HepG2 (cell line): ENCODE results near the gene GCH1.

ENCODE experiments used
- CBFB ChIP-seq: sonication (generic); formaldehyde crosslinking; IDR thresholded peaks from 2 replicates; pipeline ENCODE4 v1.4.0; 2020; ENCODE audit warnings: missing genetic modification reagents
- ERF ChIP-seq: IDR thresholded peaks from 2 replicates; pipeline ENCODE4 v1.6.1; 2018; ENCODE audit warnings: missing biosample characterization, missing genetic modification reagents
- FOXM1 ChIP-seq: sonication (generic); formaldehyde crosslinking; IDR thresholded peaks from 2 replicates; pipeline ENCODE4 v1.5.0; 2020; ENCODE audit warnings: missing genetic modification reagents
- KDM2A ChIP-seq: sonication (generic); formaldehyde crosslinking; IDR thresholded peaks from 2 replicates; pipeline ENCODE4 v1.4.0; 2020; ENCODE audit warnings: low read depth, missing genetic modification reagents, borderline replicate concordance
- NR3C1 ChIP-seq: sonication (generic); formaldehyde crosslinking; IDR thresholded peaks from 2 replicates; pipeline ENCODE4 v1.4.0; 2020; ENCODE audit warnings: missing genetic modification reagents
- POLR2A ChIP-seq, 2 experiments: IDR thresholded peaks; 2 replicates each; pipeline ENCODE4 v1.6.1; 2011; ENCODE audit warnings: low read depth in 2 of 2, low read length in 2 of 2, mild to moderate bottlenecking in 1 of 2, moderate library complexity in 1 of 2; ENCODE audit not compliant: insufficient read depth in 1 of 2
- POLR2AphosphoS5 ChIP-seq: IDR thresholded peaks from 2 replicates; pipeline ENCODE4 v1.6.1; 2012; ENCODE audit warnings: low read depth, low read length

- TF ChIP-seq ERF (CRISPR knock-in tag) (no peak), KDM2A (CRISPR knock-in tag) (no peak), POLR2A (IDR thresholded peaks at IDR 0.05; ENCODE audit: insufficient read depth in 1 of 2, low read depth in 2 of 2, low read length in 2 of 2) (no peak), POLR2AphosphoS5 (no peak), NR3C1 (CRISPR knock-in tag) (no peak), FOXM1 (CRISPR knock-in tag) (no peak), CBFB (CRISPR knock-in tag) (no peak)
Measured at GRCh38 chr14:54806616-54807015, 96.0 kb downstream of the GCH1 start.
